GM18951 (cell line): Measurements from ENCODE around the gene PRAC2.

Source experiments
- POLR2A ChIP-seq: IDR thresholded peaks from 4 replicates; pipeline ENCODE4 v1.6.1; 2011; ENCODE audit warnings: mild to moderate bottlenecking; ENCODE audit not compliant: insufficient read length, insufficient read depth; ENCODE audit errors: extremely low read depth
- in situ Hi-C: fragments of 300-500 bp; cut with MboI; formaldehyde crosslinking; loops from one replicate; pipeline ENCODE4 v1.12.0; 2022; ENCODE audit warnings: low sequenced_read_pairs, mixed read lengths, inconsistent platforms; ENCODE audit not compliant: unreplicated experiment

Gene PRAC2

DNA sequence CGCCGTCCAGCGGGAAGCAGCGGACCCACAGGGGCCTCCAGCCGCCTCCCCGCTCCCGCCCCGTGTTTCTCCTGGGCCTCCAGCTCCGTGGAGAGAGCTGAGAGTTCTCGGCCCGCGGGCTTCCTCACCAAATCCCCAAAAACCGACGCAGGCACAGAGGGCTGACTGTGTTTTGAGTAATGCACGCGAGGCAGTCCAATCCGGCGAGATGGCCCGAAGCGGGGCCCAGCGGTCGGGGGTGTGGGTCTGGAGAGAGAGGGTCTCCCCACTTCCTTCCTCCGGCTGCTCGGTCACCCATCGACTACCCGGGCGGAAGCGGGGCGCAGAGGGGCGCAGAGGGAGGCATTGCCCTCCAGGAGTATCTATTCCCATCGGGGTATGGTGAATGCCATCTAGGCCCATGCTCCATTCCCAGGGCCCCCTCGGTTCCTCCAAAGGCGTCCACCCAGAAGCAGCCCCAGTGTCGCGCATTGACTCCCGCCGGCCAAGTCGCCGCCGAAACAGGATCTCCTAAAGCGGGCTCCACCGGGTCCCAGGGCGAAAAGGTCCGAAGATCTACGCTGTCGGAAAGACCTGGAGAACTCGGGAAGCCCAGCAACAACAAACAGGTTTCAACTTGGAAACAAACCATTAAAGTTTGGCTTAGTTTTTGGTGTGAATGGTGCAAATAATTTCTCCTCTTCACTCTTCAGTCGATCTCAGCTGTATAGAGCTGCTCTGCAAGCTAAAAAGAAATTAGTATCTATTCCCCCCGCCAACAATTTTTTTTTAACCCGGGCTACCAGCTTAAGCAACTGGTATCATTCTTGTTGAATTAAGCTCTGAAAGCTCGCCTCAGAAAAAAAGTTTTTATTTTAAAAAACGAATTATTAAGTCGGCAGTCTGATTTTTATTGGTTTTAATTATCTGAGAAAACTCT, 24.7 kb downstream of the PRAC2 start:
- TF ChIP-seq POLR2A: no peak
- in situ Hi-C loops: no loop called here

DNA sequence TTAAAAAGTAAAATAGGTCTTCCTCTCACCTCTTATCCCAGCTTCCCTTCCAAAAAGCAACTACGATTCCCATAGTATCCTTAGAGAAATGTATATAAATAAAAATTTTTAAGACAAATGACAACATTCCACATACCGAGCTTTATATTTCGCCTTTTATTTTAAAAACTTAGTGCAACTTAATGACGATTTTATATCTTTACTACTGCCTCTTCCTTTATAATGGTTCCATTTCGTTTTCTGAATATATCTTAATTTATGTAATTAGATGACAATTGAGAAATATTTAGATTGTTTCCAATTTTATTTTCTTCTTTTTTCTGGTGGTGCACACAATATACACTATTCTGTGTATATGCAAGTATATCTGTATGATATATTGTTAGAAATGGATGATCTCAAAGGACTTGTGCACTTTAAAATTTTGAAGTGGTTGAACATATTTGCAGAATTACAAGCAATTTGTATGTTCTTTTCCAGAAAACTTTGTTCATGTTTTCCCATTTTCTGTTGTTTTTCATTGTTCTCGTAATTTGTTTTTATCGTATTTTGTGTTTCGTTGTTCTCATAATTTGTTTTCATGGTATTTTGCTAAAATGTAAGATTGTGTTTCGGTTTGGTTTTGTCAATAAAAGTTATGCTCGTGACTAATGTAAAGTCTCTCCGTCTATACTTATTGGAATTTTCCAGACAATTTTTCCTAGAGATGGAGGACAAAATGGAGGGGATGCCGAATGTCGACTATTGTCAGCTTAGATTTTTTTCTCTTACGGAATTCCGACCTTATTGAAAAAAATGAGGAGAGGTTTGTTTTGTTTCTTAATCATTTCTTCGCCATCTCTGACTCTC, 26.0 kb downstream of the PRAC2 start:
- in situ Hi-C loops: no loop called here

DNA sequence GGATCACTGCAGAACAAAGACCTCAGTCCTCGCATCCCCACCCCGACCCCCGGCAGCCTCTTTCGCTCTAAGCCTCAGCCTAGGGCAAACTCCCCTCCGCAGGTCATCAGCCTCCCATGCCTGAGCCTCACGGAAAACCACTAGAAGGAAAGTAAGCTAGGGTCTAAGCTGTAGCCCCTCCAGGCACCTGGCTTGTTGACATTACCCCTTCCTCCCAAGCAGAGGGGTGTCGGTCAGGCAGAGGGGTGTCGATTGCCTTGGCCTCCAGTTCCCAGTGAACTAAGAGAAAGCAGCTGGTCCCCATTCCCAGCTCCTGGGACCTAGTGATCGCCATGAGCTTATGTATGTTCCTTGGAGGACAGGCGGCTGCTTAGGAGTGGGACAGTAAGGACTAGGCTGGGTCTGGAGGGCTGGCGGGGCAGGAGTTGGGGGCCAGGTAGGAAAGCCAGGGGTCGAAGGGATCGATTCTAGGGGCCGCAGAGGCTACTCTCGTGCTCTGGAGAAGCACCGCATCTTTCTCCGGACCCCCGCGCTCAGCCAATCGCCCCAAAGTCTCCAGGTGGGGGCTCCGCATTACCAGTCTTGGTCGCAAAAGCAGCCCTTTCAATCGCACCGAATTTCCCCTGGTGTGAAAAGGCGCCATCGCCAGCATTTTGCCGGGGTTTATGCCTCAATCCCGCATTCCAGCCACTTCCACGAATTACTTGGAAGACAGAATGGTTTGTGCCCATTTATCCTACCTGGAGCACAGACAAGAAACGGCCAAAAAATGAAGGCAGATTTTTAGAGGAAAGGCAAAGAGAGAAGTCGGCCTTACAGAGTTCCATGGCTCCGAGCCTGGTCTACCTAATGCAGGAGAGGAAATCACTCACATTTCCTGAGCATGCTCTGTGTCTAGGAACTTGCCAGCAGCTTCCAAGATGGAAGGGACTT, 26.9 kb downstream of the PRAC2 start:
- in situ Hi-C loops: no loop called here

More for the DNA sequence above, 26.0 kb downstream of the PRAC2 start:
- no peak for TF ChIP-seq POLR2A

DNA sequence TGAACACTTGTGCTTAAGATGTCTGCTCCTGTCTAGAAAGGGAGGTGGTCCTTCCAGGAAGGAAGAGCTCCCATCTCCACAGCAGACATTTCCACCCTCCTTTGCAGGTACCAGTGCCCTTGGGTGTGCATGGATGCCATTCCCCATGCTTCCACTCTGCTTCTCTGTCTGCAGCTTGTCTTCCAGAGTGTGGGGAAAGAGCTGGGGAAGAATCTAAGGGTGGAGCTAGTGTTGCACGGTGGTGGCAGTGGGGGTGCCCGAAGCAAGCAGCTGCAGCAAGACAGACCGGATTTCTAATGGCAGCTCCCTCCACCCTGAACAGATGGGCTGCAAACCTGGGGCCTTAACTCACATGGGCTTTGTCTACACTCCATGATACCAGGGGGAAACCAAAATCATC, 28.2 kb downstream of the PRAC2 start:
- in situ Hi-C loops: no loop called here
- no peak for TF ChIP-seq POLR2A

More for the DNA sequence above, 26.9 kb downstream of the PRAC2 start:
- no peak for TF ChIP-seq POLR2A

DNA sequence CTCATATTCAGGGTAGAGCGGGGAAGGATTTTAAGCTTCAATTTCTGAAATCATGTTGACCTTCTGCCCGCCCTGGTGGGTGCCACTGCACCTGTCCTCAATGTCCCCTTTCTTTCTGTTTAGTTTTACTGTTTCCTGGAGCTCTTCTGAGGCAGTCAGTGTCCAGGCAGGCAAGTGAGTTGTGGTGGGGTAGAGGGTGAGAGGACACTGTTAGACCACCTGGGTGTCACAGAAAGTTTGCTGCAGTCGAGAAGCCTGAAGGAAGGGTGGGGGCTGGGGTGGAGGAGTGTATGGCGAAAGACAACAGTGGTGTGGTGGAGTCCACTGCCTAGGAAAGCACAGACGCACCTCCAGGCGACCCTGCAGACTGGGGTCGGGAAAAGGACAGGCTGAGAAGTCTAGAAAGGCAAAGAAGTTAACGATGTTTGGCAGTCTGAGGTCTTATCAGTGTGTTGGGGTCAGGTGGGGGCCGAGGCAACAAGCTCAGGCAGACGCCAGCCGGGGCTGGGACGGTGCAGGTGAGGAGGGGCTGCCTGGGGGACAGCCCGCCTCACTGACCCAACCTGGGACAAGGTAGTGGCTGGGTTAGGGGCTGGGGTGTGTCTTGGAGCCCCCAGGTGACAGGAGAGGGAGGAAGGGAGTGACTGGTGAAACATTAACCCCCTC, 28.9 kb downstream of the PRAC2 start:
- no peak for TF ChIP-seq POLR2A

DNA sequence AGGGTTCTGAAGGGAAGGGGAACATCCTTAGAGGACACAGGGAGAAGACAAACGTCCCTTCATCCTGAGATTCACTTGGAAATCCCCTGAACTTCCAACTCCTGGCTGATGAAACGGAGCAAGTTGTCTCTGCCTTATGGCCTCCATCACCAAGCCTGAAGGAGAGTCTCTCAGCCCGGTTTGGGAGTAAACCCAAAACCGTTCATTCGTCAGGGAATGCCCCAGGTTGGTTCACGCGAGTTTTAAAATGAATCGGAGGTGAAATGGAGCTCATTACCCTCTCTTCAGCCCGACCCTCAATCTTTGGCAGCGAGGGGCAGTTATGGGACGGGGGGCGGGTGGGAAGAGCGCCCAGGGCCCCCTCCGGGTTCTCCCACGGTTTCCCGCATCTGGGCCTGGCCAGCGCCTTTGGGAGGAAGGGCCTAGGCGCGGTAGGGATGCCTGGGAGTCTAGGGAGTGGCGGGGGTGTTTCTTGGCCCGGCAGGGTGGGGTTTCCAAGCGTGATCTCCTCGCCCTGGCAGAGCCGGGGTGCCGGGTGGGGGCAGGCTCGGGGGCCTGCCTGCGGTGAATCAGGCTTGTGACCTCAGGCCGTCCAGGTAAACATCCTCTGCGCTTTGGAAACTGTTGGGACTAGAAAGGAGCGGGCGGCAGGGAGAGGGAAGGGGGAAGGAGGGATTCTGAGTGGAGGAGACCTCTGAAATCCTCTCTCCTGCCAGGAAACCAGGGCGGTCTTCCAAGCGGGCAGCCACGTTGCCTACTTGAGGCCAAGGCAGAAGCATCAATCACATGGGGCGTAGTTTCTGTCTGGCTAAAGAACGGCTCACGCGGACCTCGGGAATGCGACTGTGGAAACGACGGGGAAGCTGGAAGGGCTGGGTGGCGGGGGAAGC, 29.7 kb downstream of the PRAC2 start:
- in situ Hi-C loops: no loop called here
- TF ChIP-seq POLR2A: no peak

More for the DNA sequence above, 28.9 kb downstream of the PRAC2 start:
- in situ Hi-C loops: no loop called here

DNA sequence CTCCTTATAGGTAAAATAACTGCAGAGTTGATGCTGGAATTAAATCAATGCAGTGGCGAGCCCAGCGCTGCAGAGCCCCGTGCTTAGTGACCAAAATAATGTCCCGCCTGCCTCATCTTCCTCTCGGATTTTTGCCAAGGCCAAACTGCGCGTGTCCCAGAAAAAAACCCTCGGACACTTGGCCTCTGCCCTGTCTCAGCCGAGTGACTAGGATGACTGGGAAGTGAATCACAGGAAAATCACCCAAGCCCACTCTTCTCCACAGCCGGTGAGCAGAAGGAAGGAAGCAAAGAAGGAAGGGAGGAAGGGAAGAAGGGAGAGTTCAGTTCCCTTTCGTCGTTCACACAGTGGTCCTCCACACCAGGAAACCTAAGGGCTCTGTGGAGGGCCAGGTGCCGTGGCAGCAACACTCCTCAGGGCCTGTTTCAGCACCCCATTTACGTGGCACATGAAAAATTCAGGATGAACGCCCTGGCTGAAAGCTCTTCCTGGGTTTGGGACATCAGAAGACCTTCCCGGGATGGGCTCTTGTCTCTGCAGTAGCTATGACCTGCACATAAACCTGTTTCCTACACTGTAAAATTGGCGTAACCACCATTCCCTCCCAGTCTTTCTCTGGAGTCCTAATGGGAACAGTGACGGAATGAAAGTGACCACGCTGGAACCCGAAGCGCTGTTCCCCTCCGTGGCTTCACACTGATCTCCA, 31.0 kb downstream of the PRAC2 start:
- in situ Hi-C loops: no loop called here

DNA sequence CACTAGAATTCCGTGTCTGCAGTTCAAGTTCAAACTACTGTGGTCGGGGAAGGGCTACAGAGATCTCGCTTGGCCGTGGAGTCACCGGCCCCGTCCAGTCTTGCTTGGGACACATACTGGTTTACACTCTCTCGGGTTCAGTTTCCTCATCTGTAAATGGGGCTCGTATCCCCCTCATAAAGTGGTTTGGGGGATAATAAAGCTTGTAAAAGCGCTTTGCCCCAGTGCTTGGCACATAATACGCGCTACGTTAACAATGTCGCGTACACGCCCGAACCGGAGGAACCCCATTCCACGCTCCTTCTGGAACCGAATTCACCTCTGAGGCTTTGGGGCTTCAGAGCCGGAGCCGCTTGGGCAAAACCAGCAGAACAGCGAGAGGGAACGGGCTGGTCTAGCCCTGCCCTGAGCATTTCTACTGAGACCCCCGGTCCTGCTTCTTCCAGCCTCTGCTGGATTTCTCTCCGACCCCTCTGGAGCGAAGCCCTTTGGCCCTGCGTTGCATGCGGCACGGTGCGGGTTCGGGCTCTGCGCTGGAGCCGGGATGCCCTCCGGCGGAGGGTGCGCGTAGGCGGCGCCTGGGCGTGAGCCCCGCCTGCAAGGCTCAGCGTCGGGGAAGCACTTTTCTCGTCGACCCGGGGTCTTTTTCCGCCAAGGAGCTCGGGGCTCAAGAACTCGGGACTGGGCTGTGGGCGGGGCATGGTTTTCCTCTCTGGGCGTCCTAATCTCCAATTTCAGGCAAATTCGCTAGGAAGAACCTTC, 31.7 kb downstream of the PRAC2 start:
- no peak for TF ChIP-seq POLR2A
- in situ Hi-C loops: no loop called here

More for the DNA sequence above, 31.0 kb downstream of the PRAC2 start:
- TF ChIP-seq POLR2A: no peak

DNA sequence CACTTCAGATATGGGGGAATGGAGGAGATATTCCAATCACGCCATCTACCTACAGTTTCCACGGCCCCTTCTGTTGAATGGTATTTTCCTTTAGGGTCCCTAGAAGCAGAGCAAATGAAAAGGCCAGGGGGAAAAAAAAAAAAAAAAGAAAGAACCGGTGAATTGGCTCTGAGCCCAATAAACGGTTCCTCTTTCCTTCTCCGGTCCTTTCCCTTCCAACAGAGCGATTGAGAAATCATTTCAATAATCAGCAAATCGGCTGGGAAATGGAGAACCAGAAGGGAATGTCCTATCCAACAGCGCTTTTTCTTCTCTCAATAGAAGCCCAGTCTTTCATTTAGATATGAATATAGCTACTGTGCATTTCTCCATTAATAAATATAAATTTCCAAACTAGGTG, 32.4 kb downstream of the PRAC2 start:
- TF ChIP-seq POLR2A: no peak
- in situ Hi-C loops: no loop called here

DNA sequence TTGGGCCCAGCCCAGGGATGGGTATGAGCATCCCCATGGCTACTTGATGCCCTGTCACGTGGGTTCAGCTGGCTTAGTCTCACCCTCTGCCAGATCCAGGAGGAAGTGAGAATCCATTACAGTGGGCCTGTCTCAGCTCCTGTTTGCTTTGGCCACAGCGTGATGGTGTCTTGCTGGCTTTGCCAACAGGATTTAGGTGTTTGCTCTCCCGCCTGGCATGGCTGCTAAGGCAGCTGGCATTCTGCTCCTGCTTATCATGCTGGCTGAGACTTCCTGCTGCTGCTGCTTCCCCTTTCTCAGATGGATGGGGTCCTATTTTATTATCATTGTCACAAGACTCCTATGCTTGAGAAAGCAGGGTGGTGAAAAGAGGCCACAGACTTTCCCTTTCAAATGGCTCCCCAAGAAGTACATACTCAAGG, 33.9 kb downstream of the PRAC2 start:
- in situ Hi-C loops: no loop called here
- no peak for TF ChIP-seq POLR2A
